Uterus (tissue), 2 donors: ENCODE results near the gene ARHGEF25.

Source experiments
- POLR2A ChIP-seq, 2 donors: fragments of 450-650 bp; IDR thresholded peaks; one replicate each; pipeline ENCODE4 v1.6.1; 2016; ENCODE audit warnings: antibody characterized with exemption in 2 of 2, mild to moderate bottlenecking in 1 of 2, moderate library complexity in 1 of 2
- TF ChIP-seq, protein P1 (sequence below), 4 experiments: fragments of 200-600 bp in 2 of 4; fragments of 450-650 bp in 2 of 4; sonication (generic) in 2 of 4; IDR thresholded peaks; one replicate each; pipeline ENCODE4 v1.5.1; 2016 to 2019; ENCODE audit warnings: antibody characterized with exemption in 4 of 4, mild to moderate bottlenecking in 2 of 4, moderate library complexity in 1 of 4

DNA sequence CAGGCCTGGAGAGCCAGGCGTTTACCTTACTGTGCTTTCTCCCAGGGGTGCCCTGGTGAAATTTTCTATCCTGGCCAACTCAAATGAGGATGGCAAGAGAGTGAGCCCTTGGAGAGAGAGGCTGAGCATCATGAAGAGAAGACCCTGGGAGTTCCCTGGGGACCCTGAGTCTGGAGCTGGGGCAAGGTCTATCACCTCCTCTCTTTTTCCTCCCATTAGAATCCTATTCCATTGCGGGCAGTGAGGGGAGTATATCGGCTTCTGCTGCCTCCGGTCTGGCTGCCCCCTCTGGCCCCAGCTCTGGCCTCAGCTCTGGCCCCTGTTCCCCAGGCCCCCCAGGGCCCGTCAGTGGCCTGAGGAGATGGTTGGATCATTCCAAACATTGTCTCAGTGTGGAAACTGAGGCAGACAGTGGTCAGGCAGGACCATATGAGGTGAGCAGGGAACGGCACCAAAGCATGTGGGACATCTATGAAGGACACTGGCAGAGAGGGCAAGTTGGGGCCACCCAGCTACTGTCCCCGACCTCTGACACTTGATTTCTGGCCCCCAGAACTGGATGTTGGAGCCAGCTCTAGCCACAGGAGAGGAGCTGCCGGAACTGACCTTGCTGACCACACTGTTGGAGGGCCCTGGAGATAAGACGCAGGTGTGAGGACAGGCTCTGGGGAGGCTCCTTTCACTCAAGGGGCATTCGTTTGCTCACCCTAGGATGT lies 1.6 kb downstream of the ARHGEF25 start:
- TF ChIP-seq, protein P1, sequence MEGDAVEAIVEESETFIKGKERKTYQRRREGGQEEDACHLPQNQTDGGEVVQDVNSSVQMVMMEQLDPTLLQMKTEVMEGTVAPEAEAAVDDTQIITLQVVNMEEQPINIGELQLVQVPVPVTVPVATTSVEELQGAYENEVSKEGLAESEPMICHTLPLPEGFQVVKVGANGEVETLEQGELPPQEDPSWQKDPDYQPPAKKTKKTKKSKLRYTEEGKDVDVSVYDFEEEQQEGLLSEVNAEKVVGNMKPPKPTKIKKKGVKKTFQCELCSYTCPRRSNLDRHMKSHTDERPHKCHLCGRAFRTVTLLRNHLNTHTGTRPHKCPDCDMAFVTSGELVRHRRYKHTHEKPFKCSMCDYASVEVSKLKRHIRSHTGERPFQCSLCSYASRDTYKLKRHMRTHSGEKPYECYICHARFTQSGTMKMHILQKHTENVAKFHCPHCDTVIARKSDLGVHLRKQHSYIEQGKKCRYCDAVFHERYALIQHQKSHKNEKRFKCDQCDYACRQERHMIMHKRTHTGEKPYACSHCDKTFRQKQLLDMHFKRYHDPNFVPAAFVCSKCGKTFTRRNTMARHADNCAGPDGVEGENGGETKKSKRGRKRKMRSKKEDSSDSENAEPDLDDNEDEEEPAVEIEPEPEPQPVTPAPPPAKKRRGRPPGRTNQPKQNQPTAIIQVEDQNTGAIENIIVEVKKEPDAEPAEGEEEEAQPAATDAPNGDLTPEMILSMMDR (IDR thresholded peaks at IDR 0.05): no peak
- no peak for TF ChIP-seq POLR2A (IDR thresholded peaks at IDR 0.05)
